GM12891 (cell line): ENCODE results near the gene BEX4. TPM values are rescaled to one million over a fixed set of nuclear protein-coding genes. Genes with fewer than 3 reads are reported as not detected.
"Not testable (repeated sequence)": the region's sequence is repeated elsewhere in the genome, so short reads cannot be mapped to it uniquely, and the experiment has no call there.

Experiments
- DNase-seq: peaks from one replicate; pipeline ENCODE4 v3.0.0; 2011; ENCODE audit warnings: low spot score; ENCODE audit not compliant: insufficient read length
- FAIRE-seq: peaks from 2 replicates; lab custom pipeline; 2011; peaks lifted over from hg19 to GRCh38; lab: Jason Lieb, UNC
- PAX5 ChIP-seq: IDR thresholded peaks from 2 replicates; pipeline ENCODE4 v1.6.1; 2011; ENCODE audit warnings: low read length, moderate library complexity, mild to moderate bottlenecking; ENCODE audit not compliant: insufficient read depth, severe bottlenecking
- POLR2A ChIP-seq: IDR thresholded peaks from 2 replicates; pipeline ENCODE4 v1.6.1; 2011; ENCODE audit warnings: low read depth, low read length, control low read depth
- POLR2AphosphoS5 ChIP-seq: IDR thresholded peaks from 2 replicates; pipeline ENCODE4 v1.6.1; 2011; ENCODE audit warnings: low read depth, low read length, control low read depth
- POU2F2 ChIP-seq: IDR thresholded peaks from 2 replicates; pipeline ENCODE4 v1.6.1; 2011; ENCODE audit warnings: low read depth, mild to moderate bottlenecking, control low read depth, low read length, moderate library complexity
- SPI1 ChIP-seq: IDR thresholded peaks from 2 replicates; pipeline ENCODE4 v1.6.1; 2011; ENCODE audit warnings: low read depth, low read length, control low read depth
- TAF1 ChIP-seq: IDR thresholded peaks from 2 replicates; pipeline ENCODE4 v1.6.1; 2011; ENCODE audit warnings: low read depth, low read length, control low read depth
- polyA plus RNA-seq: library from polyadenylated mRNA; unstranded; fragments of >200 nt; gene quantifications from one replicate; pipeline ENCODE4 v1.2.1, GENCODE V29; 2012; ENCODE audit warnings: low read depth, missing spikeins, inconsistent platforms; ENCODE audit not compliant: missing spikeins

BEX4 gene
- polyA plus RNA-seq, result 30.9 TPM

DNA sequence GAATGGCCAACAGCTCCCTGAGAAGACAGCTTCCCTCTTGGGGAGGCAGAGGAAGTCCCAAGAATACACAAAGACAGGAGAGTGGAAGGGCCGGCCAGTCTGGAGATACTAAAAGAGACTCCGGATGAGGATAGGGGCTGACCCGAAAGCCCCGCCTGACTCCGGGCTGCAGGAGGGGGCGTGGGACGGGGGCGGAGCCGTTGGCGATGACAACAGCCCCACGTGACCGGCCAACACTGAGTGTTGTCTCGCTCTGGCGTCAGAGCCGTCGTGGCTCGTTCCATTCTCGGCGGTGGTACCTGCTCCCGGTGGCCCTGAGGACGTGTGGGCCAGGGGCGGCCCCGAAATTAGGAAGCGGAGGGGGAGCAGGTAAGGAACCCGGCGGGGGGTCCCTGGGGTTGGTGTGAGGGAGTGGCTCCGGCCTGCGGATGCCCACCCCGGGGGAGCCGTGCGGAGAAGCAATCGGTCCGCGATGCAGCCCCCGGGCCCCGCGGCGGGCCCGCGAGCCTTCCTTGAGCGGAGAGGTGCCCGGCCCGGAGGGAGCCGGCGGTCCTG is at the start of gene BEX4:
Gene BEX4 (plus strand): TSS at position 239 of the 555 bp plus-strand sequence. CDS start 1,046 bp downstream, outside the sequence.
- TF ChIP-seq TAF1, result peak; percentile 99
- peak; percentile 77 for TF ChIP-seq POLR2AphosphoS5
- TF ChIP-seq POU2F2, result no peak
- TF ChIP-seq POLR2A, result peak; percentile 74
- DNase-seq (peak; percentile 65), FAIRE-seq (peak; percentile 96)

DNA sequence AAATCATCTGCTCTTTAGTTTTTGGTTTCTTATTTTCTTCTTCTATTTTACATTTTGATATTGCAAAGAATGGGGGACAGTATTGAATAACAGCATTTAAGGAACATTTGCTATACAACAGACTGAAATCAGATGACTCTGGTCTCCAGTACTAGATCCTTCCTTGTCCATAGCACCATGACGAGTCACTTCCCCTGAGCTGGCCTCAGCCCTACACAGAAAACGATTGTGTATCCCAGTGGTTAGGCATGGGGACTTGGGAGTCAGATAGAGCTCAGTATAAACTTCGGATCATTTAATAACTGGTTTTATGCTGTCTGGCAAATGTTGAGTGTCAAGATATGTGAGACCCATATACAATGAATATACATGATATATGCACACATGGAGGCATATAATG is 44.7 kb upstream of the BEX4 start:
- no peak for DNase-seq
- FAIRE-seq, result no peak
- TF ChIP-seq POLR2AphosphoS5 (no peak), TAF1 (no peak), SPI1 (no peak), PAX5 (no peak), POU2F2 (no peak), POLR2A (no peak)

GRCh38 chrX:103171353-103171752 is 43.6 kb upstream of the BEX4 start:
- DNase-seq, result no peak
- FAIRE-seq, result no peak
- TF ChIP-seq SPI1, result no peak
- TF ChIP-seq PAX5, result no peak
- no peak for TF ChIP-seq POLR2AphosphoS5
- no peak for TF ChIP-seq TAF1
- no peak for TF ChIP-seq POLR2A
- TF ChIP-seq POU2F2, result no peak

- DNase-seq, FAIRE-seq: not testable (repeated sequence)
Measured at GRCh38 chrX:103175256-103175655, 39.7 kb upstream of the BEX4 start.

- TF ChIP-seq POU2F2 (no peak), PAX5 (no peak), POLR2A (no peak), TAF1 (no peak), SPI1 (no peak), POLR2AphosphoS5 (no peak)
- peak; percentile 82 for FAIRE-seq
- peak; percentile 20 for DNase-seq
Measured at GRCh38 chrX:103175944-103176753, 38.8 kb upstream of the BEX4 start.

DNA sequence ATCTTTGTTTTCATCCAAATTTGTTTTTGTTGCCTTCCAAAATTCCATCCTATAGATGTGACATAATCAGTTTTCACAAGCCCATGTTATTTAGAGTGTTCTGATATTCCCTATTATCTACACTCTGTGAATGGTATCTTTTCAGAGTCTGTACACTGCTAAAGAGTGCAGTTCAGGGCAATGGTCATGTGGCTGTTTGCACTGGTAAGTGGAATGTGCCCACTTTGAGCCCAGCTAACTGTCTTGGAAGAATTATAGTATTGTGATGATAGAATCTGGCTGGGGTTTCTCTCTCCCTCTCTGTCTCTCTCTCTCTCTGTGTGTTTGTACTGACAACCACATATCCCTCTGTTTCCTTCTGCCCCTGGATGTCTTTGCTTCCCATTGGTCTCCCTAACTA is 37.4 kb upstream of the BEX4 start:
- DNase-seq (no peak), FAIRE-seq (no peak)
- TF ChIP-seq POLR2AphosphoS5 (no peak), SPI1 (no peak), TAF1 (no peak), POU2F2 (no peak)

- FAIRE-seq, result no peak
- no peak for DNase-seq
- TF ChIP-seq TAF1, result no peak
- TF ChIP-seq PAX5, result no peak
- no peak for TF ChIP-seq SPI1
- TF ChIP-seq POLR2A, result no peak
- TF ChIP-seq POU2F2, result no peak
- no peak for TF ChIP-seq POLR2AphosphoS5
Measured at GRCh38 chrX:103183912-103184311, 31.0 kb upstream of the BEX4 start.

GRCh38 chrX:103187953-103188475 is 26.9 kb upstream of the BEX4 start:
- TF ChIP-seq POLR2AphosphoS5 (no peak), TAF1 (no peak), POU2F2 (no peak), POLR2A (no peak), PAX5 (no peak)
- DNase-seq, result no peak
- FAIRE-seq, result no peak

GRCh38 chrX:103197721-103198306 is 17.1 kb upstream of the BEX4 start:
- DNase-seq (no peak), FAIRE-seq (no peak)
- TF ChIP-seq POU2F2 (no peak), POLR2A (no peak), TAF1 (no peak), PAX5 (no peak), POLR2AphosphoS5 (no peak), SPI1 (no peak)

DNA sequence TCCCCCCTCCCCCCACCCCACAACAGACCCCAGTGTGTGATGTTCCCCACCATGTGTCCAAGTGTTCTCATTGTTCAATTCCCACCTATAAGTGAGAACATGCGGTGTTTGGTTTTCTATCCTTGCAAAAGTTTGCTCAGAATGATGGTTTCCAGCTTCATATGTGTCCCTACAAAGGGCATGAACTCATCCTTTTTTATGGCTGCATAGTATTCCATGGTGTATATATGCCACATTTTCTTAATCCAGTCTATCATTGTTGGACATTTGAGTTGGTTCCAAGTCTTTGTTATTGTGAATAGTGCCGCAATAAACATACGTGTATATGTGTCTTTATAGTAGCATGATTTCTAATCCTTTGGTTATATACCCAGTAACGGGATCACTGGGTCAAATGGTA is 16.2 kb upstream of the BEX4 start:
- FAIRE-seq, DNase-seq: not testable (repeated sequence)
